Activated T-helper 2 cell treated with anti-CD3 and anti-CD28 coated beads, Interferon-gamma antibody, Interleukin-2, Interleukin-4, amounts not matched to agents 10 μg/mL and 5 μg/mL and 100 μg/mL, durations not matched to agents 14 hours and 24 hours and 36 hours (primary cell): ENCODE results near the gene EDIL3. TPM values are rescaled to one million over a fixed set of nuclear protein-coding genes. Genes with fewer than 3 reads are reported as not detected.

ENCODE experiments used
- DNase-seq: peaks from one replicate; pipeline ENCODE4 v3.0.0; 2021; ENCODE audit warnings: low spot score
- H3K27ac Mint-ChIP-seq: one replicate; pipeline ENCODE4 v1.8.0; 2021; ENCODE audit warnings: mixed read lengths
- H3K27me3 Mint-ChIP-seq: one replicate; pipeline ENCODE4 v1.8.0; 2021; ENCODE audit warnings: low read depth, mixed read lengths
- H3K36me3 Mint-ChIP-seq: one replicate; pipeline ENCODE4 v1.8.0; 2021; ENCODE audit warnings: low read depth, mixed read lengths
- H3K4me1 Mint-ChIP-seq: one replicate; pipeline ENCODE4 v1.8.0; 2021; ENCODE audit warnings: low read depth, mixed read lengths
- H3K4me3 Mint-ChIP-seq: one replicate; pipeline ENCODE4 v1.8.0; 2021; ENCODE audit warnings: low read depth, mild to moderate bottlenecking, moderate library complexity, mixed read lengths
- H3K9me3 Mint-ChIP-seq: one replicate; pipeline ENCODE4 v1.8.0; 2021; ENCODE audit warnings: mixed read lengths
- intact Hi-C: fragments of 100-400 bp; cut with micrococcal nuclease; formaldehyde crosslinking; loops from one replicate; pipeline ENCODE4 v1.15.1; 2023
- total RNA-seq: library from RNA; stranded (reverse); gene quantifications from 2 replicates; pipeline ENCODE4 v1.2.3, GENCODE V29; 2022

The EDIL3 gene
- total RNA-seq, 1 donor from 2014 or later = not detected

- H3K27ac Mint-ChIP-seq = no peak overlapping the region
- H3K4me1 Mint-ChIP-seq = no peaks in the 10 kb centered on the region
- no peak overlapping the region for H3K4me3 Mint-ChIP-seq
- H3K36me3 Mint-ChIP-seq = no peaks in the 10 kb centered on the region
- H3K9me3 Mint-ChIP-seq = no peaks in the 10 kb centered on the region
- intact Hi-C loops = no loop called here
- H3K27me3 Mint-ChIP-seq = no peaks in the 10 kb centered on the region
- DNase-seq = no peak
Measured at GRCh38 chr5:84259283-84260045, 125.2 kb downstream of the EDIL3 start.

GRCh38 chr5:84257061-84257460, 127.6 kb downstream of the EDIL3 start:
- Mint-ChIP-seq H3K9me3 (no peaks in the 10 kb centered on the region), H3K27ac (no peak overlapping the region), H3K27me3 (no peaks in the 10 kb centered on the region), H3K4me3 (no peak overlapping the region), H3K4me1 (no peaks in the 10 kb centered on the region), H3K36me3 (no peaks in the 10 kb centered on the region)
- no peak for DNase-seq
- intact Hi-C loops = no loop called here

- no peak for DNase-seq
- Mint-ChIP-seq H3K9me3 (no peaks in the 10 kb centered on the region), H3K27me3 (no peaks in the 10 kb centered on the region), H3K27ac (no peak overlapping the region), H3K4me1 (no peaks in the 10 kb centered on the region), H3K4me3 (no peak overlapping the region), H3K36me3 (no peaks in the 10 kb centered on the region)
- intact Hi-C loops = no loop called here
Measured at GRCh38 chr5:84255315-84255714, 129.4 kb downstream of the EDIL3 start.

- Mint-ChIP-seq H3K9me3 (no peaks in the 10 kb centered on the region), H3K4me1 (no peaks in the 10 kb centered on the region), H3K4me3 (no peak overlapping the region), H3K36me3 (no peaks in the 10 kb centered on the region), H3K27me3 (no peaks in the 10 kb centered on the region), H3K27ac (no peak overlapping the region)
- intact Hi-C loops = no loop called here
- no peak for DNase-seq
Measured at GRCh38 chr5:84253946-84254345, 130.7 kb downstream of the EDIL3 start.

GRCh38 chr5:84251503-84251902, 133.2 kb downstream of the EDIL3 start:
- Mint-ChIP-seq H3K27ac (no peak overlapping the region), H3K36me3 (no peaks in the 10 kb centered on the region), H3K9me3 (no peaks in the 10 kb centered on the region), H3K4me1 (no peaks in the 10 kb centered on the region), H3K27me3 (no peaks in the 10 kb centered on the region), H3K4me3 (no peak overlapping the region)
- intact Hi-C loops = no loop called here
- DNase-seq = no peak

GRCh38 chr5:84249918-84250630, 134.6 kb downstream of the EDIL3 start:
- Mint-ChIP-seq H3K9me3 (no peaks in the 10 kb centered on the region), H3K4me3 (no peak overlapping the region), H3K27me3 (no peaks in the 10 kb centered on the region), H3K4me1 (no peaks in the 10 kb centered on the region), H3K36me3 (no peaks in the 10 kb centered on the region), H3K27ac (no peak overlapping the region)
- DNase-seq = no peak
- intact Hi-C loops = no loop called here

GRCh38 chr5:84248013-84248412, 136.7 kb downstream of the EDIL3 start:
- H3K36me3 Mint-ChIP-seq = no peaks in the 10 kb centered on the region
- no peak for DNase-seq
- no peaks in the 10 kb centered on the region for H3K27me3 Mint-ChIP-seq
- no peak overlapping the region for H3K4me3 Mint-ChIP-seq
- intact Hi-C loops = no loop called here
- H3K9me3 Mint-ChIP-seq = no peaks in the 10 kb centered on the region
- H3K4me1 Mint-ChIP-seq = no peaks in the 10 kb centered on the region
- H3K27ac Mint-ChIP-seq = no peak overlapping the region

- no peaks in the 10 kb centered on the region for H3K36me3 Mint-ChIP-seq
- intact Hi-C loops = no loop called here
- no peak overlapping the region for H3K27ac Mint-ChIP-seq
- no peaks in the 10 kb centered on the region for H3K27me3 Mint-ChIP-seq
- no peaks in the 10 kb centered on the region for H3K9me3 Mint-ChIP-seq
- no peaks in the 10 kb centered on the region for H3K4me1 Mint-ChIP-seq
- no peak overlapping the region for H3K4me3 Mint-ChIP-seq
- no peak for DNase-seq
Measured at GRCh38 chr5:84242286-84242685, 142.4 kb downstream of the EDIL3 start.

- H3K27ac Mint-ChIP-seq = no peak overlapping the region
- H3K36me3 Mint-ChIP-seq = no peaks in the 10 kb centered on the region
- intact Hi-C loops = no loop called here
- no peaks in the 10 kb centered on the region for H3K4me1 Mint-ChIP-seq
- H3K4me3 Mint-ChIP-seq = no peak overlapping the region
- no peak for DNase-seq
- H3K9me3 Mint-ChIP-seq = no peaks in the 10 kb centered on the region
- no peaks in the 10 kb centered on the region for H3K27me3 Mint-ChIP-seq
Measured at GRCh38 chr5:84239494-84239893, 145.2 kb downstream of the EDIL3 start.

GRCh38 chr5:84237126-84237525, 147.6 kb downstream of the EDIL3 start:
- Mint-ChIP-seq H3K4me1 (no peaks in the 10 kb centered on the region), H3K9me3 (no peaks in the 10 kb centered on the region), H3K27ac (no peak overlapping the region), H3K36me3 (no peaks in the 10 kb centered on the region), H3K27me3 (no peaks in the 10 kb centered on the region), H3K4me3 (no peak overlapping the region)
- no peak for DNase-seq
- intact Hi-C loops = no loop called here

GRCh38 chr5:84231433-84231832, 153.2 kb downstream of the EDIL3 start:
- no peaks in the 10 kb centered on the region for H3K4me1 Mint-ChIP-seq
- H3K9me3 Mint-ChIP-seq = no peaks in the 10 kb centered on the region
- intact Hi-C loops = no loop called here

GRCh38 chr5:84229045-84229444, 155.6 kb downstream of the EDIL3 start:
- no peaks in the 10 kb centered on the region for H3K27me3 Mint-ChIP-seq
- DNase-seq = no peak
- no peaks in the 10 kb centered on the region for H3K36me3 Mint-ChIP-seq
- H3K9me3 Mint-ChIP-seq = no peaks in the 10 kb centered on the region
- intact Hi-C loops = no loop called here
- no peaks in the 10 kb centered on the region for H3K4me1 Mint-ChIP-seq
- no peak overlapping the region for H3K4me3 Mint-ChIP-seq
- no peak overlapping the region for H3K27ac Mint-ChIP-seq

More at GRCh38 chr5:84231433-84231832, 153.2 kb downstream of the EDIL3 start:
- Mint-ChIP-seq H3K4me3 (no peak overlapping the region), H3K27ac (no peak overlapping the region), H3K27me3 (no peaks in the 10 kb centered on the region), H3K36me3 (no peaks in the 10 kb centered on the region)
- DNase-seq = no peak

GRCh38 chr5:84228266-84228665, 156.4 kb downstream of the EDIL3 start:
- Mint-ChIP-seq H3K36me3 (no peaks in the 10 kb centered on the region), H3K27me3 (no peaks in the 10 kb centered on the region), H3K27ac (no peak overlapping the region), H3K4me3 (no peak overlapping the region), H3K9me3 (no peaks in the 10 kb centered on the region), H3K4me1 (no peaks in the 10 kb centered on the region)
- DNase-seq = no peak
- intact Hi-C loops = no loop called here
